HFFc6 (cell line): ENCODE results near the gene FUS. TPM values are rescaled to one million over a fixed set of nuclear protein-coding genes. Genes with fewer than 3 reads are reported as not detected.

Experiments
- DNase-seq: peaks from one replicate; pipeline ENCODE4 v3.0.0-alpha.2; 2018
- H3K27ac Mint-ChIP-seq: 2 replicates; pipeline ENCODE4 v1.8.0; 2020; ENCODE audit warnings: mild to moderate bottlenecking, mixed read lengths
- H3K27me3 Mint-ChIP-seq: 2 replicates; pipeline ENCODE4 v1.8.0; 2021; ENCODE audit warnings: mild to moderate bottlenecking, moderate library complexity, mixed read lengths; ENCODE audit not compliant: insufficient read depth
- H3K36me3 Mint-ChIP-seq: 2 replicates; pipeline ENCODE4 v1.8.0; 2021; ENCODE audit warnings: low read depth, mixed read lengths
- H3K4me1 Mint-ChIP-seq: 2 replicates; pipeline ENCODE4 v1.8.0; 2020; ENCODE audit warnings: low read depth, mixed read lengths
- H3K4me3 Mint-ChIP-seq: 2 replicates; pipeline ENCODE4 v1.8.0; 2020; ENCODE audit warnings: mild to moderate bottlenecking, moderate library complexity, mixed read lengths
- H3K9me3 Mint-ChIP-seq: 2 replicates; pipeline ENCODE4 v1.8.0; 2020; ENCODE audit warnings: mild to moderate bottlenecking, mixed read lengths
- CTCF ChIP-seq: fragments of 200-600 bp; sonication (generic); IDR thresholded peaks from 2 replicates; pipeline ENCODE4 v1.5.0; 2021; ENCODE audit warnings: antibody characterized with exemption, mild to moderate bottlenecking
- total RNA-seq, 6 experiments: library from RNA; stranded (reverse); fragmentation: NEBNext Ultra II Directional; extraction: Animal tissue kit (Norgen Biotek cat#: 25700); gene quantifications; 2 replicates in 1 of 6; 3 replicates in 5 of 6; pipeline ENCODE4 v1.2.3, GENCODE V29; 2021

FUS gene
- total RNA-seq, 6 experiments from 2014 or later = 275 to 504 (median 422) TPM

DNA sequence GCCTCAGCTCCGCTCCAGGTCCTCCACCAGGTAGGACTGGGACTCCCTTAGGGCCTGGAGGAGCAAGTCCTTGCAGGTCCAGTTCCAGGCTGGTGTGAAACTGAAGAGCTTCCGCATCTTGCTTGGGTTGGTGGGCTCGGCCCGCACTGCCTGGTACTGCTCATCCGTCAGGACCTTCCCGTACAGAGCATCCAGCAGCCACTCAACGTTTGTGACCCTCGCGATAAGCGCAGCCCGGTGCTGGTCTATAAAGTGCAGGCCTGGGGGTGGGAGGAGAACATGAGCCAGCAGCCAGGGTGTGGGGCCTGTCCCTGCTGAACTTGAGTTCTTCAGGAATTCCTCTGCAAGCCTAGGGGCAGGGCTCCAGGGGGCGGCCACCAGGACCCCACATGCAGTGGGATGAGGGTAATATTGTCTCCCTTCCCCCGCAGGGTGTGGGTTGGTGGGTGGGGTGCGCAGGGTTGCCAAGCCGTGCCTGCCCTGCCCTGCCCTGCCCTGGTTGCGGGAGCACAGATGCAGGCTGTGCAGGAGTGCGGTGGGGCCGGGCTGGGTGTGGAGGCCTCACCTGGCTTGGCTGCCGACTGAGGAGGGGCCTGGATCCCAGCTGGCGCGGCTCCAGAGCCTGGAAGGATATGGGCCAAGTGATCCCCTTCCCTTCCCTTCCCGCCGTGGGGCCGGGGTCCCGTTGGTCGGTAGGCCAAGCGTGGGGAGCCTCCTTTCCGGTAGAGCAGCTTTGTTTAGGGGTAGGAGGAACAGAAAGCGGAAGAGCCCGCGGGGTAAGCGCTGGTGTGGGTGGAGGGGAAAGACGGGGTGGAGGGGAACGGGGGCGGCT is 21.9 kb downstream of the FUS start:
- DNase-seq = no peak
- Mint-ChIP-seq H3K27me3 (peaks cover 19% of the 10 kb centered on the region), H3K9me3 (no peaks in the 10 kb centered on the region), H3K27ac (peak overlapping the region; percentile 25; the same call in 1 of the 2 replicates), H3K4me1 (peaks cover 46% of the 10 kb centered on the region), H3K36me3 (peaks cover 10% of the 10 kb centered on the region; the same call in 1 of the 2 replicates), H3K4me3 (peak overlapping the region; percentile 88)
- TF ChIP-seq CTCF = no peak

GRCh38 chr16:31202414-31203375 is 22.8 kb downstream of the FUS start, which contains the start of gene PYCARD:
Gene PYCARD (minus strand): TSS chr16:31202760. CDS start chr16:31202690, 70 bp downstream.
- H3K4me3 Mint-ChIP-seq = peak within 1 kb of the TSS; percentile 88
- peaks cover 10% of the 10 kb centered on the region; the same call in 1 of the 2 replicates for H3K36me3 Mint-ChIP-seq
- no peak for TF ChIP-seq CTCF
- peak; percentile 21 for DNase-seq
- peaks cover 46% of the 10 kb centered on the region for H3K4me1 Mint-ChIP-seq
- peak within 1 kb of the TSS; percentile 60 for H3K27ac Mint-ChIP-seq
- H3K27me3 Mint-ChIP-seq = peaks cover 28% of the 10 kb centered on the region
- H3K9me3 Mint-ChIP-seq = no peaks in the 10 kb centered on the region

GRCh38 chr16:31204871-31205666 is 25.1 kb downstream of the FUS start:
- H3K27me3 Mint-ChIP-seq = peaks cover 32% of the 10 kb centered on the region
- H3K9me3 Mint-ChIP-seq = no peaks in the 10 kb centered on the region
- no peak overlapping the region for H3K27ac Mint-ChIP-seq
- peaks cover 26% of the 10 kb centered on the region for H3K4me1 Mint-ChIP-seq
- H3K36me3 Mint-ChIP-seq = no peaks in the 10 kb centered on the region
- H3K4me3 Mint-ChIP-seq = no peak overlapping the region
- TF ChIP-seq CTCF = no peak
- no peak for DNase-seq

- no peak for TF ChIP-seq CTCF
- Mint-ChIP-seq H3K4me1 (peaks cover 12% of the 10 kb centered on the region), H3K4me3 (no peak overlapping the region), H3K27me3 (peaks cover 37% of the 10 kb centered on the region), H3K36me3 (no peaks in the 10 kb centered on the region), H3K27ac (no peak overlapping the region), H3K9me3 (no peaks in the 10 kb centered on the region)
- no peak for DNase-seq
Measured at GRCh38 chr16:31206776-31207175, 26.8 kb downstream of the FUS start.

GRCh38 chr16:31213342-31213741 is 33.4 kb downstream of the FUS start:
- peaks cover 54% of the 10 kb centered on the region for H3K27me3 Mint-ChIP-seq
- H3K9me3 Mint-ChIP-seq = no peaks in the 10 kb centered on the region
- no peaks in the 10 kb centered on the region for H3K36me3 Mint-ChIP-seq
- H3K4me1 Mint-ChIP-seq = peaks cover 7% of the 10 kb centered on the region
- no peak overlapping the region for H3K27ac Mint-ChIP-seq
- no peak for TF ChIP-seq CTCF
- H3K4me3 Mint-ChIP-seq = no peak overlapping the region
- DNase-seq = no peak
